HEK293 (cell line): Measurements from ENCODE around the gene SERPINA12.
"Not testable (repeated sequence)": the region's sequence is repeated elsewhere in the genome, so short reads cannot be mapped to it uniquely, and the experiment has no call there.

Source experiments
- CTCF ChIP-seq: fragments of 450-650 bp; formaldehyde crosslinking; IDR thresholded peaks from 2 replicates; pipeline ENCODE4 v1.5.1; 2016; ENCODE audit warnings: missing biosample characterization, missing genetic modification characterization
- PRDM4 ChIP-seq: fragments of 450-650 bp; formaldehyde crosslinking; IDR thresholded peaks from 2 replicates; pipeline ENCODE4 v1.5.1; 2017; ENCODE audit warnings: missing biosample characterization, missing genetic modification characterization
- ZBTB7A ChIP-seq: fragments of 450-650 bp; formaldehyde crosslinking; IDR thresholded peaks from 2 replicates; pipeline ENCODE4 v1.5.1; 2016; ENCODE audit warnings: low read depth, missing biosample characterization, missing genetic modification characterization
- ZNF10 ChIP-seq: fragments of 450-650 bp; formaldehyde crosslinking; IDR thresholded peaks from 2 replicates; pipeline ENCODE4 v1.5.1; 2017; ENCODE audit warnings: missing biosample characterization, missing genetic modification characterization
- ZNF311 ChIP-seq: fragments of 450-650 bp; formaldehyde crosslinking; IDR thresholded peaks from 2 replicates; pipeline ENCODE4 v1.5.1; 2017; ENCODE audit warnings: missing biosample characterization, missing genetic modification characterization, borderline replicate concordance
- ZNF391 ChIP-seq: fragments of 450-650 bp; formaldehyde crosslinking; IDR thresholded peaks from 2 replicates; pipeline ENCODE4 v1.5.1; 2016; ENCODE audit warnings: low read depth, missing biosample characterization, missing genetic modification characterization, borderline replicate concordance
- ZNF585B ChIP-seq: fragments of 450-650 bp; formaldehyde crosslinking; IDR thresholded peaks from 2 replicates; pipeline ENCODE4 v1.5.1; 2016; ENCODE audit warnings: missing biosample characterization, missing genetic modification characterization
- ZNF747 ChIP-seq: fragments of 450-650 bp; formaldehyde crosslinking; IDR thresholded peaks from 2 replicates; pipeline ENCODE4 v1.5.1; 2016; ENCODE audit warnings: missing biosample characterization, missing genetic modification characterization
- ZNF76 ChIP-seq: fragments of 450-650 bp; formaldehyde crosslinking; IDR thresholded peaks from 2 replicates; pipeline ENCODE4; 2016; ENCODE audit warnings: low read depth, missing biosample characterization, missing genetic modification characterization, borderline replicate concordance

- not testable (repeated sequence) for TF ChIP-seq ZNF76 (tag by site-specific recombination); ZNF10 (tag by site-specific recombination); ZNF391; CTCF (tag by site-specific recombination); ZNF585B (tag by site-specific recombination); ZNF311 (tag by site-specific recombination); PRDM4 (tag by site-specific recombination); ZBTB7A (tag by site-specific recombination); ZNF747 (tag by site-specific recombination)
Observed at GRCh38 chr14:94510481-94510880, 1.2 kb upstream of the SERPINA12 start.
